HG02571 (cell line): ENCODE measurements around the gene MMP17.
A peak's percentile ranks its signal among the peaks of the same experiment; 100 is the strongest.

ENCODE experiments used
- ATAC-seq: cut with Tn5 transposase; IDR thresholded peaks from one replicate; pipeline ENCODE4 v1.9.1; 2021; ENCODE audit warnings: mild to moderate bottlenecking, moderate library complexity; ENCODE audit not compliant: unreplicated experiment

The MMP17 gene

GRCh38 chr12:131892711-131893604 lies 64.8 kb downstream of the MMP17 start:
- no peak for ATAC-seq

GRCh38 chr12:131893605-131894312 lies 65.6 kb downstream of the MMP17 start:
- no peak for ATAC-seq

GRCh38 chr12:131894313-131894860 lies 66.2 kb downstream of the MMP17 start, which contains the start of gene ULK1:
Gene ULK1, plus strand, starts transcription at chr12:131894622. Its CDS starts 380 bp downstream, at chr12:131895002.
- ATAC-seq: peak; percentile 78

GRCh38 chr12:131894981-131895639 lies 66.9 kb downstream of the MMP17 start:
- ATAC-seq: peak; percentile 4

- peak; percentile 12 for ATAC-seq
These were observed 67.5 kb downstream of the MMP17 start for GRCh38 chr12:131895640-131896079.

GRCh38 chr12:131896080-131896810 lies 68.1 kb downstream of the MMP17 start:
- peak; percentile 48 for ATAC-seq

- ATAC-seq: no peak
These were observed 68.6 kb downstream of the MMP17 start for GRCh38 chr12:131896811-131897270.

- no peak for ATAC-seq
These were observed 69.1 kb downstream of the MMP17 start for GRCh38 chr12:131897276-131897675.

GRCh38 chr12:131897875-131898274 lies 69.7 kb downstream of the MMP17 start:
- ATAC-seq: no peak

- no peak for ATAC-seq
These were observed 72.2 kb downstream of the MMP17 start for GRCh38 chr12:131900397-131900796.
